Natural killer cell (primary cell): ENCODE measurements around the gene ERCC6L. TPM values are rescaled to one million over a fixed set of nuclear protein-coding genes. Genes with fewer than 3 reads are reported as not detected.

ENCODE experiments used
- ATAC-seq, 3 donors: fragments of 150-1000 bp in 2 of 3; fragments of 200-7000 bp in 1 of 3; cut with Tn5 transposase; 1 replicate in 1 of 3; 2 replicates in 2 of 3; pipeline ENCODE4 v1.10.0; 2021; ENCODE audit warnings: mild to moderate bottlenecking in 2 of 3, moderate library complexity in 2 of 3
- DNase-seq, 2 donors: peaks; one replicate each; pipeline versions ENCODE4 v3.0.0 to v3.0.0-alpha.2; 2013 to 2021; ENCODE audit warnings: mixed read lengths in 1 of 2
- H3K27ac ChIP-seq: one replicate; pipeline ENCODE4 v1.5.1; 2013; ENCODE audit warnings: mild to moderate bottlenecking, low read length
- H3K27me3 ChIP-seq: one replicate; pipeline ENCODE4 v1.6.1; 2013; ENCODE audit warnings: low read length; ENCODE audit not compliant: control insufficient read depth, insufficient read depth
- H3K36me3 ChIP-seq: one replicate; pipeline ENCODE4 v1.6.1; 2013; ENCODE audit warnings: low read length; ENCODE audit not compliant: control insufficient read depth, insufficient read depth
- H3K4me1 ChIP-seq: one replicate; pipeline ENCODE4 v1.6.1; 2013; ENCODE audit warnings: low read length; ENCODE audit not compliant: control insufficient read depth, insufficient read depth
- H3K4me3 ChIP-seq: one replicate; pipeline ENCODE4 v1.5.1; 2013; ENCODE audit warnings: low read length
- H3K9me3 ChIP-seq: one replicate; pipeline ENCODE4 v1.6.1; 2013; ENCODE audit warnings: low read length; ENCODE audit not compliant: control insufficient read depth, insufficient read depth
- H3K27ac Mint-ChIP-seq, 2 donors: one replicate each; pipeline ENCODE4 v1.8.0; 2022; ENCODE audit warnings: mild to moderate bottlenecking in 2 of 2, mixed read lengths in 2 of 2, moderate library complexity in 1 of 2
- H3K27me3 Mint-ChIP-seq, 2 donors: one replicate each; pipeline ENCODE4 v1.8.0; 2022; ENCODE audit warnings: low read depth in 2 of 2, mixed read lengths in 2 of 2
- H3K36me3 Mint-ChIP-seq: one replicate; pipeline ENCODE4 v1.8.0; 2022; ENCODE audit warnings: mixed read lengths
- H3K4me1 Mint-ChIP-seq, 2 donors: one replicate each; pipeline ENCODE4 v1.8.0; 2022; ENCODE audit warnings: mixed read lengths in 2 of 2
- H3K4me3 Mint-ChIP-seq: one replicate; pipeline ENCODE4 v1.8.0; 2022; ENCODE audit warnings: mild to moderate bottlenecking, moderate library complexity, mixed read lengths
- H3K9me3 Mint-ChIP-seq, 2 donors: one replicate each; pipeline ENCODE4 v1.8.0; 2022; ENCODE audit warnings: mixed read lengths in 2 of 2
- WGBS: methylation state at CpG from one replicate; pipeline ENCODE4 v1.1.7; 2013; ENCODE audit warnings: missing lambda C conversion rate; ENCODE audit not compliant: insufficient coverage; 5-methylcytosine and 5-hydroxymethylcytosine counted together
- intact Hi-C: fragments of 100-400 bp; cut with micrococcal nuclease; formaldehyde crosslinking; loops from one replicate; pipeline ENCODE4 v1.14.2; 2022
- total RNA-seq, 4 donors: library from RNA; stranded (reverse); fragments of 120-200 nt in 1 of 4; gene quantifications; one replicate each; pipeline versions ENCODE4 v1.2.3 to v1.2.4, GENCODE V29; 2013 to 2022
- TF ChIP-seq, protein P1 (sequence below): fragments of 200-600 bp; IDR thresholded peaks from one replicate; pipeline ENCODE4 v1.8.0; 2022; ENCODE audit warnings: antibody characterized with exemption

The ERCC6L gene
- total RNA-seq, 3 donors from 2014 or later (not counting 1 experiment from before 2014, with no cell fraction given) = 0.13 to 0.54 (median 0.28) TPM

DNA sequence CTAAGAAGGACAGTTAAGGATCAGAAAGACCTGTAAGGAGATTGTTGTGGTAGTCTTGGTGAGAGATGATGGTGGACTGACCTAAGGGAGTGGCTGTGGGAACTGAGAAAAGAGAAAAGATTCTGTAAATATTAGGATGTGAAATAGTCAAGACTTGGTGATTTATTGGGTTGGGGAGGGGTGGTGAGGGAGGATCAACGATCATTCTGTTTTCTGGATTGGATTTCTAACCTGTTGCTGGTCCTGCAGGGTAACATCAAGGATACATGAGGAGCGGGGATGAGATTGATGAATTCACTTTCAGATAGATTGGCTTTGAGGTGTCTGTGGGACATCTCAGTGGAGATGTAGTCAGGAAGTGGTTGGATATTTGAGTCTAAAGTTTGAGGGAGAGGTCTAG is 55.9 kb downstream of the ERCC6L start:
- WGBS = 96% methylated on average over 2 of the region's 2 CpGs

DNA sequence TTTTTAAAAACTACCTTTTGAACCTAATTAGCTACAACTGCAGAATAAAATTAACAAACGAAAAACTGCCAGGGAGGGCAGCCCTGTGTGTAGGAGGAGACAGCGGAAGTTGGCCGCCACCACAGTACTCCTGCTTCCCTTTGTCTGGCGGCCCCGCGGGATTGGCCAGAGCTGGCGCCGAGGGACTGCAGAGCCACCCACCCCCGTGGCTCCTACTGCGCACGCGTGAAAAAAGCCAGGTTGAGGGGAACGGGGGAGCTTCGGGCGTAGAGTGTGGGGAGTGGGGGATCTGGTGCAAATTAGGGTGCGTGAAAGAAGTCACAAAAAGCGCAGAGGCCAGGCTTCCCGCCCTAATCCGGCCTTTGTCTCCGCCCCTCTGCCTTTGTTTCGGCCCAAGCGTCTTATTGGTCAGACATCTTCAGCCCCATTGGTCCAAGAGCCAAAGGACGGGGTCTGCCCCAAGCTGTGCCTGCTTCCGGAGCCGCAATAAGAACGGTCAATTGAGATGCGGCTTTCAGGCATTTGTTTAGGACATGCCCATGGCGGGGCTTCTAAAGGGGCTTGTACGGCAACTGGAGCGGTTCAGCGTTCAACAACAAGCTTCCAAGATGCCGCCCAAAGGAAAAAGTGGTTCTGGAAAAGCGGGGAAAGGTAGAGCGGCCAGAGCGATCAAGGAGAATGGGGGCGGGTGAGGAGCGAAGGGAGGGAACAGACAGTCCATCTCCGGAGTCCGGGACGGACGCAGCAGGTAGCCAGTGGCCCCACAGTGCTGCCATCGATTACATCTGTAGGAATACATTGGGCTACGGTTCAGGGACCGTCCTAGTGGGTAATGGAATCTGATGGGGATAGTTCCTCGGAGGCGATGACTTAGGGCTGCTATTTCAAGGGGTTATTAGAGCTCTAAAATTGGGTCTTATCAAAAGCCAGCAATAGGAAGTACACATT is 57.4 kb downstream of the ERCC6L start, which contains the start of gene PIN4:
TSS of gene PIN4 (plus strand) at position 580 of the 948 bp plus-strand sequence. CDS start at position 609, 29 bp downstream.
- Mint-ChIP-seq H3K27ac (no peak within 1 kb of the TSS), H3K9me3 (no peaks in the 10 kb centered on the region), H3K4me1 (peaks cover 5 to 11% of the 10 kb centered on the region in 2 donors), H3K27me3 (no peaks in the 10 kb centered on the region), H3K4me3 (no peak within 1 kb of the TSS), H3K36me3 (no peaks in the 10 kb centered on the region)
- peaks cover 13% of the 10 kb centered on the region for H3K4me1 ChIP-seq
- no peaks in the 10 kb centered on the region for H3K36me3 ChIP-seq
- TF ChIP-seq, protein P1, sequence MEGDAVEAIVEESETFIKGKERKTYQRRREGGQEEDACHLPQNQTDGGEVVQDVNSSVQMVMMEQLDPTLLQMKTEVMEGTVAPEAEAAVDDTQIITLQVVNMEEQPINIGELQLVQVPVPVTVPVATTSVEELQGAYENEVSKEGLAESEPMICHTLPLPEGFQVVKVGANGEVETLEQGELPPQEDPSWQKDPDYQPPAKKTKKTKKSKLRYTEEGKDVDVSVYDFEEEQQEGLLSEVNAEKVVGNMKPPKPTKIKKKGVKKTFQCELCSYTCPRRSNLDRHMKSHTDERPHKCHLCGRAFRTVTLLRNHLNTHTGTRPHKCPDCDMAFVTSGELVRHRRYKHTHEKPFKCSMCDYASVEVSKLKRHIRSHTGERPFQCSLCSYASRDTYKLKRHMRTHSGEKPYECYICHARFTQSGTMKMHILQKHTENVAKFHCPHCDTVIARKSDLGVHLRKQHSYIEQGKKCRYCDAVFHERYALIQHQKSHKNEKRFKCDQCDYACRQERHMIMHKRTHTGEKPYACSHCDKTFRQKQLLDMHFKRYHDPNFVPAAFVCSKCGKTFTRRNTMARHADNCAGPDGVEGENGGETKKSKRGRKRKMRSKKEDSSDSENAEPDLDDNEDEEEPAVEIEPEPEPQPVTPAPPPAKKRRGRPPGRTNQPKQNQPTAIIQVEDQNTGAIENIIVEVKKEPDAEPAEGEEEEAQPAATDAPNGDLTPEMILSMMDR = no peak
- peak within 1 kb of the TSS; percentile 92 for H3K4me3 ChIP-seq
- ATAC-seq = peak; percentile 93 to 98 (median 94)
- intact Hi-C loops = no loop called here
- DNase-seq = peak; percentile 70 to 91
- H3K27me3 ChIP-seq = no peaks in the 10 kb centered on the region
- no peaks in the 10 kb centered on the region for H3K9me3 ChIP-seq
- peak within 1 kb of the TSS; percentile 67 for H3K27ac ChIP-seq
- WGBS = under 1% methylated on average over 45 of the region's 46 CpGs

More for the DNA sequence above, 55.9 kb downstream of the ERCC6L start:
- no peaks in the 10 kb centered on the region for H3K9me3 Mint-ChIP-seq
- intact Hi-C loops = no loop called here
- no peak for ATAC-seq
- TF ChIP-seq, protein P1 = no peak
- H3K27ac ChIP-seq = no peak overlapping the region
- H3K27me3 ChIP-seq = no peaks in the 10 kb centered on the region
- no peak for DNase-seq
- no peak overlapping the region for H3K4me3 ChIP-seq
- no peaks in the 10 kb centered on the region for H3K27me3 Mint-ChIP-seq
- H3K36me3 Mint-ChIP-seq = no peaks in the 10 kb centered on the region
- no peak overlapping the region for H3K4me3 Mint-ChIP-seq
- H3K4me1 ChIP-seq = peaks cover 13% of the 10 kb centered on the region
- H3K36me3 ChIP-seq = peaks cover 3% of the 10 kb centered on the region
- H3K9me3 ChIP-seq = no peaks in the 10 kb centered on the region
- no peak overlapping the region for H3K27ac Mint-ChIP-seq
- peaks cover 5 to 11% of the 10 kb centered on the region in 2 donors for H3K4me1 Mint-ChIP-seq

- H3K36me3 ChIP-seq = no peaks in the 10 kb centered on the region
- Mint-ChIP-seq H3K4me1 (peaks cover 5 to 10% of the 10 kb centered on the region in 2 donors), H3K9me3 (no peaks in the 10 kb centered on the region), H3K27ac (no peak overlapping the region), H3K36me3 (no peaks in the 10 kb centered on the region), H3K27me3 (no peaks in the 10 kb centered on the region), H3K4me3 (no peak overlapping the region)
- H3K27me3 ChIP-seq = no peaks in the 10 kb centered on the region
- H3K27ac ChIP-seq = peak overlapping the region; percentile 67
- WGBS = 25% methylated on average over 1 of the region's 1 CpG
- peaks cover 13% of the 10 kb centered on the region for H3K4me1 ChIP-seq
- no peaks in the 10 kb centered on the region for H3K9me3 ChIP-seq
- DNase-seq = no peak
- intact Hi-C loops = no loop called here
- no peak overlapping the region for H3K4me3 ChIP-seq
- TF ChIP-seq, protein P1 = no peak
- no peak for ATAC-seq
Observed at GRCh38 chrX:72180539-72180938, 58.3 kb downstream of the ERCC6L start.
